Measurements from ENCODE around the gene RNF175. TPM values are rescaled to one million over a fixed set of nuclear protein-coding genes. Genes with fewer than 3 reads are reported as not detected.

RNF175 gene
- total RNA-seq, 1 donor from 2014 or later, result 2.3 TPM

DNA sequence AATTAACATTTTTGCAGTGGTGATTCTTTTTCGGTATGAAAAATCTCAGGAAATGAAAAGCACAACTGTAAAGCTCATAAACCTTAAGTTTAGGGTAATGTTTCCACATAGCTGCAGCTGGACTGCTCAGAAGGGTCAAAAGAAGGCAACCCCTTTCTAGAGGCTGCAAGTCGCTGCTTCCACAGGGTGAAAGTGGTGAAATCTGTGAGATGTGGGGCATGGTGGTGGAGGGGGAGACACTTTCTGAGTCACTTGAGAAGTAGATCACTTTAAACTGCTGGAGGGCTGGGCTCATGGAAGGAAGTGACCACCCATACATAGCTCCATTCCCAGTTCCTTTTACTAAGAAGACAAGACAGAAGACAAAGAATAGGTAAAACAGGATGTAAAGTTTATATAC is 20.4 kb upstream of the RNF175 start:
- H3K4me3 ChIP-seq (ENCODE audit: low read depth, low read length), result no peak overlapping the region
- TF ChIP-seq, protein P1, sequence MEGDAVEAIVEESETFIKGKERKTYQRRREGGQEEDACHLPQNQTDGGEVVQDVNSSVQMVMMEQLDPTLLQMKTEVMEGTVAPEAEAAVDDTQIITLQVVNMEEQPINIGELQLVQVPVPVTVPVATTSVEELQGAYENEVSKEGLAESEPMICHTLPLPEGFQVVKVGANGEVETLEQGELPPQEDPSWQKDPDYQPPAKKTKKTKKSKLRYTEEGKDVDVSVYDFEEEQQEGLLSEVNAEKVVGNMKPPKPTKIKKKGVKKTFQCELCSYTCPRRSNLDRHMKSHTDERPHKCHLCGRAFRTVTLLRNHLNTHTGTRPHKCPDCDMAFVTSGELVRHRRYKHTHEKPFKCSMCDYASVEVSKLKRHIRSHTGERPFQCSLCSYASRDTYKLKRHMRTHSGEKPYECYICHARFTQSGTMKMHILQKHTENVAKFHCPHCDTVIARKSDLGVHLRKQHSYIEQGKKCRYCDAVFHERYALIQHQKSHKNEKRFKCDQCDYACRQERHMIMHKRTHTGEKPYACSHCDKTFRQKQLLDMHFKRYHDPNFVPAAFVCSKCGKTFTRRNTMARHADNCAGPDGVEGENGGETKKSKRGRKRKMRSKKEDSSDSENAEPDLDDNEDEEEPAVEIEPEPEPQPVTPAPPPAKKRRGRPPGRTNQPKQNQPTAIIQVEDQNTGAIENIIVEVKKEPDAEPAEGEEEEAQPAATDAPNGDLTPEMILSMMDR (conservative IDR thresholded peaks at IDR 0.05; ENCODE audit: low read depth, low read length), result no peak
- no peak for DNase-seq (ENCODE audit: low read depth)

DNA sequence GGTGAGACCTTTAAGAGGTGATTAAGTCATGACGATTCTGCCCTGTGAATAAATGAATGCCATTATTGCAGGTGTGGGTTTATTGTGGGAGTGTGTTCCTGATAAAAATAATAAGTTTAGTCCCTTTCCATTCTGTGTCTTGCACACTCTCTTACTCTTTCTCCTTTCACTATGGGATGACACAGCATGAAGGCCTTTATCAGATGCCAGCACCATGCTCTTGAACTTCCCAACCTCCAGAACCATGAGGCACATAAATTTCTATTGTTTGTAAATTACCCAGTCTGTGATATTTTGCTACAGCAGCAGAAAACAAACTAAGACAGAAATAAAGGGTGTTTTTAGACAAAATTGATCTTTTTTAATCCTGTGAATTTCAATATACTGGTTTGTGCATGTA is 18.6 kb upstream of the RNF175 start:
- no peak overlapping the region for H3K4me3 ChIP-seq (ENCODE audit: low read depth, low read length)
- TF ChIP-seq, protein P1 (conservative IDR thresholded peaks at IDR 0.05; ENCODE audit: low read depth, low read length), result no peak
- no peak for DNase-seq (ENCODE audit: low read depth)

DNA sequence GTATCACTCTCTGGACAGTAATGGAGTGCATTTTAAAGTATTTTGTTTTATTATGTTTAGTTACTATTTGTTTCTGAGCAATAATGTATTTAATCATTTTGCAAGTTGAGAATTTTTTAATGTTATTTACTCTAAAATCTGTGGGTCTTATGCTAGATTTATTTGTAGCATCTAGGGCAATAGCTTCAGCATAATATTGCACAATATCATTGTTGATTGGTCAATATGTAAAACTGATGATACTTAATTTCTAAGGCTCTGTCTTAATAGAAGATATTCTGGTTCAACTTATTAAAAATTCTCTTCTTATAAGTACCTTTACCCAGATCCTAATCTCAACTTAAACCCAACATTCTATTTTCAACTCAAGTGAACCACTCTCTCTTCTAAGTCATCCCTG is 17.6 kb upstream of the RNF175 start:
- TF ChIP-seq, protein P1 (conservative IDR thresholded peaks at IDR 0.05; ENCODE audit: low read depth, low read length), result no peak
- no peak for DNase-seq (ENCODE audit: low read depth)
- no peak overlapping the region for H3K4me3 ChIP-seq (ENCODE audit: low read depth, low read length)

DNA sequence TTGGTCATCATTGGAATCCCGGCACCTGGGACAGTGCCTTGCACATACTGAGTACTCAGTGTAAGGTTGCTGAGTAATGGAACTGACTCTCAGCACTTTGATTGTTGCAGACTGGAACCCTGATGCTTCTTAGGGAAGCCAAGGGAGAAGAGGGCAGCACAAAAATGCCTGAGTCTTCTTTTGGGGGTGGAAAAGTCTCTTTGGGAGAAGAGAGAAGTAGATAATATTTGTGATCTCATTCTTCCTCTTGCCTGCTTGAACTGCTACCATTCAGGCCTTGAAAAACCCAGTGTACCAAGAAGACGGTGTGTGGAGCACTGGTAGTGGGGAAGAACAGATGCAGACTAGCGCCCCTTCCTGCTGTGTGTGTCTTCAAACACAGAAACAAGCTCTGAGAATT is 16.8 kb upstream of the RNF175 start:
- TF ChIP-seq, protein P1 (conservative IDR thresholded peaks at IDR 0.05; ENCODE audit: low read depth, low read length), result no peak
- H3K4me3 ChIP-seq (ENCODE audit: low read depth, low read length), result no peak overlapping the region
- no peak for DNase-seq (ENCODE audit: low read depth)

DNA sequence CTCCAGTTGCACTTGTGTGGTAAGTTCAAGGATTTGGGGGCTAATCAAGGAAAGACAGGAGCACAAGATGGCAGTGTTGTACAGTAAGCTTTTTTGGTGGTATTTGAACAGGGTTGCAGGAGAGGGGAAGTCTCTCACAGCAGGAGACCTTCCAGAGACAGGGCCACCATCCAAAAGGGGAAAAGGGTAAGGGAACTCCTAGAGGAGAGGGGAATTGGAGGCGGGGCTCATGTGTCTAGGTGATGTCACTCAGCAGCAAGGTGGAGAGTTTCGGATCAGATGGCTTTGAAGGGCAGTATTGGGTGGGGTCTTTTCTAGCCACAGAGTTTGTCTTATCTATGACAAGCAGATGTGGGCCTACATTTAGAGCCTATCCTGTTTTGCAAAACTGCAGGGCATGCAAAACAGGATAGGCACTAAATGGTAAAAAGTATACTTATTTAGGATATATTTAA is 13.4 kb upstream of the RNF175 start:
- DNase-seq (ENCODE audit: low read depth), result no peak

DNA sequence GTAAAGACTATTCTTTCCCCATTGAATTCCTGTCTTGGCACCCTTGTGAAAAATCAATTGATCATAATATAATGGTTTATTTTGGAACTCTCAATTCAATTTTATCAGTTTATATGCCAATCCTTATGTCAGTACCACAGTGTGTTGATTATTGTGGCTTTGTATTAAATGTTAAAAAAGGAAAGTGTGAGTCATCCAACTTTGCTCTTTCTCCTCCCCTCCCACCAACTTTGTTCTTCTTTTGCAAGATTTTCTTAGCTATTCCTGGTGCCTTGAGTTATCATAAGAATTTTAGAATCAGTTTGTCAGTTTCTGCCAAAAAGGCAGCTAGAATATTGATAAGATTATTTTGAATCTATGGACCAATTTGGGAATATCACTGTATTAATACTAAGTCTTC is 11.2 kb upstream of the RNF175 start:
- H3K4me3 ChIP-seq (ENCODE audit: low read depth, low read length), result no peak overlapping the region
- TF ChIP-seq, protein P1 (conservative IDR thresholded peaks at IDR 0.05; ENCODE audit: low read depth, low read length), result no peak
- no peak for DNase-seq (ENCODE audit: low read depth)

More for the DNA sequence above, 13.4 kb upstream of the RNF175 start:
- H3K4me3 ChIP-seq (ENCODE audit: low read depth, low read length), result no peak overlapping the region
- TF ChIP-seq, protein P1 (conservative IDR thresholded peaks at IDR 0.05; ENCODE audit: low read depth, low read length), result peak; percentile 36

DNA sequence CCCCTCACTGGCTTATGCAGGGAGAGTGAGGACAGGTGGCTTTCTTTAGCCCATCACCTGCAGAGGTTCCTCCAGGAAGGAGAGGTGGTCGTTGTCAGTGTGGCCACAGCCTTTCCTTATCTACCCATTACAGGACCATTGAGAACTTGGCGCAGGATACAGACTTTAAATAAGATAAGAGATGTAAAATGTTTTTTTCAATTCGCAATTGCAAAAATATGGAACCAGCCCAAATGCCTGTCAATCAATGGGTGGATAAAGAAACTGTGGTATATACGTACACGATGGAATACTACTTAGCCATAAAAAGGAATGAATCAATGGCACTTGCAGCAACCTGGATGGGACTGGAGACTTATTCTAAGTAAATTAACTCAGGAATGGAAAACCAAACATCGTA is 6.9 kb upstream of the RNF175 start:
- TF ChIP-seq, protein P1 (conservative IDR thresholded peaks at IDR 0.05; ENCODE audit: low read depth, low read length), result no peak
- no peak for DNase-seq (ENCODE audit: low read depth)
- no peak overlapping the region for H3K4me3 ChIP-seq (ENCODE audit: low read depth, low read length)
